HEK293 (cell line): ENCODE data around the gene LTBP1.

Source experiments
- GFI1B ChIP-seq: fragments of 450-650 bp; formaldehyde crosslinking; IDR thresholded peaks from 2 replicates; pipeline ENCODE4 v1.5.1; 2016; ENCODE audit warnings: missing biosample characterization, missing genetic modification characterization
- RBAK ChIP-seq: fragments of 450-650 bp; formaldehyde crosslinking; IDR thresholded peaks from 2 replicates; pipeline ENCODE4 v1.5.1; 2016; ENCODE audit warnings: missing biosample characterization, missing genetic modification characterization
- ZBTB17 ChIP-seq: fragments of 450-650 bp; formaldehyde crosslinking; IDR thresholded peaks from 2 replicates; pipeline ENCODE4 v1.5.1; 2016; ENCODE audit warnings: missing biosample characterization, missing genetic modification characterization
- ZNF133 ChIP-seq: fragments of 450-650 bp; formaldehyde crosslinking; IDR thresholded peaks from 2 replicates; pipeline ENCODE4 v1.5.1; 2016; ENCODE audit warnings: missing biosample characterization, missing genetic modification characterization
- ZNF174 ChIP-seq: fragments of 450-650 bp; formaldehyde crosslinking; IDR thresholded peaks from 2 replicates; pipeline ENCODE4 v1.5.0; 2017; ENCODE audit warnings: missing biosample characterization, mild to moderate bottlenecking, missing genetic modification characterization
- ZNF23 ChIP-seq: fragments of 450-650 bp; formaldehyde crosslinking; IDR thresholded peaks from 2 replicates; pipeline ENCODE4 v1.5.1; 2016; ENCODE audit warnings: missing biosample characterization, missing genetic modification characterization, borderline replicate concordance
- ZNF274 ChIP-seq, 2 experiments: fragments of 200-500 bp in 1 of 2; fragments of 450-650 bp in 1 of 2; sonication (Bioruptor generic) in 1 of 2; formaldehyde crosslinking in 1 of 2; IDR thresholded peaks; 2 replicates each; pipeline versions ENCODE4 v1.5.1 to v1.6.1; 2014 to 2016; ENCODE audit warnings: borderline replicate concordance in 1 of 2, inconsistent platforms in 1 of 2, low read length in 1 of 2, missing biosample characterization in 1 of 2, missing genetic modification characterization in 1 of 2
- ZNF629 ChIP-seq: fragments of 450-650 bp; formaldehyde crosslinking; IDR thresholded peaks from 2 replicates; pipeline ENCODE4 v1.5.1; 2017; ENCODE audit warnings: missing biosample characterization, missing genetic modification characterization

DNA sequence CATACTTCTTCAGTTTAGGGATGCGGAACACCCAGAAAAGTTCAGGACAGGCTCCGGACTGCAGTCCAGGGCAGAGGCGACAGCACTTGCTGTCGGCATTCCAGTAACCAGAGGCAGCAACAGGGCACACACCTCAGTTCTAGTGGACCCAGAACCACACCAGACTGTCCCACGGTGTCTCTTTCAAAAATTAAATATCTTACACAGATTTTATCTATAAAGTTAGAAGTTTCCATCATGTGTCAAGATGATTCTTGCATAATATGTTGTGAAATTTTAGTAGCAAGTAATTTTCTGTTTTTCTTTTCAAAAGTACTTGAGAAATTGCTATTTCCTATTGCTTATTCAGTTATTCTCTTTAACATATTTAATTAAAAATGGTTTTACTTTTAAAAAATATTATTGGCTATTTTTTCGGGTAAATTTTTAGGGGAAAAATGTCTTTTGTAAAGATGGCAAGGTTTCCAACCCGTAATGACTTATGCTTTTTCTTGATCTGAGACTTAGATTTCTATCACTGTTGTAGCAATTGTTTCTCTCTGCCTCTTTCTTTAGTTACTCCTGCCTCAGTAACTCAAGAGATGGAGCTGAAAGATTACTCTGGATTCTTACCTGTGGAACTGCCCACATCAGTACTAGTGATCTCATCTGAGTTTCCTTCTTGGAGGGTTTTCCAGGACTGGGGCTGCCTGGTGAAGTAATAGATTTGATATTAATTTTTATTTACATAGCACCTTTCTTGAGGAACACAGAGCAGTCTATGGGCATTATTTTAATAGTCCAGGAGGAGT is 182.7 kb downstream of the LTBP1 start:
- TF ChIP-seq ZBTB17 = no peak
- TF ChIP-seq ZNF174 (tag by site-specific recombination) = no peak
- no peak for TF ChIP-seq GFI1B
- TF ChIP-seq ZNF629 (tag by site-specific recombination) = no peak
- TF ChIP-seq ZNF274 (IDR thresholded peaks at IDR 0.05; ENCODE audit: low read length) = no peak
- no peak for TF ChIP-seq ZNF274 (tag by site-specific recombination; IDR thresholded peaks at IDR 0.05; ENCODE audit: borderline replicate concordance)
- TF ChIP-seq RBAK = no peak
- no peak for TF ChIP-seq ZNF133 (tag by site-specific recombination)
- TF ChIP-seq ZNF23 (tag by site-specific recombination) = no peak
